H1 (cell line): ENCODE measurements around the gene DDX56. TPM values are rescaled to one million over a fixed set of nuclear protein-coding genes. Genes with fewer than 3 reads are reported as not detected.

Source experiments
- CTCF ChIA-PET: fragments of 300-600 bp; sonication (Branson Sonifier 250); formaldehyde crosslinking; loops from one replicate; lab custom pipeline; 2021; ENCODE audit not compliant: partially characterized antibody; lab: Charles Lee
- POLR2A ChIA-PET: fragments of 300-600 bp; sonication (Branson Sonifier 250); formaldehyde crosslinking; loops from one replicate; lab custom pipeline; 2021; ENCODE audit warnings: inconsistent platforms; ENCODE audit not compliant: partially characterized antibody; lab: Charles Lee
- DNase-seq, 2 experiments: peaks; one replicate each; pipeline versions ENCODE4 v3.0.0 to v3.0.0-alpha.2; 2010 to 2022; ENCODE audit warnings: low spot score in 2 of 2, low read depth in 1 of 2, mixed read lengths in 1 of 2
- FAIRE-seq: peaks from 2 replicates; lab custom pipeline; 2011; peaks lifted over from hg19 to GRCh38; lab: Jason Lieb, UNC
- H2AFZ ChIP-seq: 2 replicates; pipeline ENCODE4 v1.8.1; 2012; ENCODE audit warnings: low read length, inconsistent platforms
- H2AK5ac ChIP-seq: 2 replicates; pipeline ENCODE4 v1.6.1; 2013; ENCODE audit warnings: low read depth, low read length
- H2BK120ac ChIP-seq: replicated peaks from 2 replicates; pipeline ENCODE3; 2013; ENCODE audit warnings: low read depth, low read length, inconsistent platforms
- H2BK12ac ChIP-seq: 2 replicates; pipeline ENCODE4 v1.6.1; 2013; ENCODE audit warnings: low read depth, low read length
- H2BK15ac ChIP-seq: 2 replicates; pipeline ENCODE4 v1.6.1; 2013; ENCODE audit warnings: low read length
- H2BK20ac ChIP-seq: 2 replicates; pipeline ENCODE4 v1.6.1; 2013; ENCODE audit warnings: low read length
- H2BK5ac ChIP-seq: 2 replicates; pipeline ENCODE4 v1.6.1; 2013; ENCODE audit warnings: low read depth, low read length
- H3K14ac ChIP-seq: 2 replicates; pipeline ENCODE4 v1.6.1; 2013; ENCODE audit warnings: inconsistent platforms; ENCODE audit not compliant: insufficient read length
- H3K18ac ChIP-seq: 2 replicates; pipeline ENCODE4 v1.6.1; 2013; ENCODE audit warnings: low read length; ENCODE audit errors: extremely low read depth
- H3K23ac ChIP-seq: 2 replicates; pipeline ENCODE4 v1.6.1; 2013; ENCODE audit warnings: inconsistent platforms; ENCODE audit not compliant: insufficient read length
- H3K23me2 ChIP-seq: 2 replicates; pipeline ENCODE4 v1.6.1; 2013; ENCODE audit warnings: low read depth, low read length
- H3K27ac ChIP-seq: 2 replicates; pipeline ENCODE4 v1.6.1; 2011; ENCODE audit warnings: low read depth, low read length, inconsistent platforms
- H3K27me3 ChIP-seq, 4 experiments: replicated peaks in 1 of 4; 1 replicate in 1 of 4; 2 replicates in 3 of 4; pipeline versions ENCODE4 v1.6.1 to v1.8.1; 2011 to 2013; ENCODE audit warnings: low read length in 3 of 4, mild to moderate bottlenecking in 3 of 4, inconsistent platforms in 2 of 4, mixed read lengths in 2 of 4, moderate library complexity in 1 of 4; ENCODE audit not compliant: control insufficient read depth in 3 of 4, insufficient read depth in 3 of 4; ENCODE audit errors: extremely low read depth in 1 of 4
- H3K36me3 ChIP-seq, 4 experiments: 2 replicates each; pipeline versions ENCODE4 v1.6.1 to v1.8.1; 2011 to 2013; ENCODE audit warnings: mild to moderate bottlenecking in 4 of 4, low read length in 3 of 4, moderate library complexity in 2 of 4, control low read depth in 1 of 4, inconsistent platforms in 1 of 4; ENCODE audit not compliant: insufficient read depth in 4 of 4, control insufficient read depth in 2 of 4
- H3K4ac ChIP-seq: replicated peaks from 2 replicates; pipeline ENCODE3; 2013; ENCODE audit warnings: low read length, low read depth, mixed read lengths, inconsistent platforms; ENCODE audit not compliant: insufficient read length
- H3K4me1 ChIP-seq, 4 experiments: replicated peaks in 1 of 4; 1 replicate in 1 of 4; 2 replicates in 3 of 4; pipeline versions ENCODE4 v1.6.1 to v1.8.1; 2011 to 2013; ENCODE audit warnings: low read length in 3 of 4, inconsistent platforms in 2 of 4, mixed read lengths in 1 of 4; ENCODE audit not compliant: insufficient read depth in 4 of 4, control insufficient read depth in 3 of 4
- H3K4me2 ChIP-seq, 2 experiments: 2 replicates each; pipeline versions ENCODE4 v1.6.1 to v1.8.1; 2011 to 2013; ENCODE audit warnings: low read depth in 2 of 2, low read length in 2 of 2, control low read depth in 1 of 2, inconsistent platforms in 1 of 2, mild to moderate bottlenecking in 1 of 2; ENCODE audit not compliant: insufficient read depth in 1 of 2
- H3K4me3 ChIP-seq, 4 experiments: fragments of 200-600, 300-600 bp in 1 of 4; sonication (generic), shearing (Covaris generic), sonication (Bioruptor Twin) in 1 of 4; 2 replicates each; pipeline versions ENCODE4 v1.5.1 to v1.8.1; 2011 to 2016; ENCODE audit warnings: low read length in 4 of 4, low read depth in 3 of 4, control low read depth in 2 of 4, inconsistent platforms in 2 of 4, mild to moderate bottlenecking in 2 of 4, mixed read lengths in 1 of 4, moderate library complexity in 1 of 4; ENCODE audit not compliant: insufficient read depth in 2 of 4; ENCODE audit errors: extremely low read depth in 1 of 4
- H3K56ac ChIP-seq: replicated peaks from 2 replicates; pipeline ENCODE3; 2013; ENCODE audit warnings: low read depth, mild to moderate bottlenecking, mixed read lengths, low read length, inconsistent platforms; ENCODE audit not compliant: insufficient read length
- H3K79me1 ChIP-seq: 2 replicates; pipeline ENCODE4 v1.6.1; 2013; ENCODE audit warnings: low read depth, low read length, control low read depth
- H3K79me2 ChIP-seq, 2 experiments: 2 replicates each; pipeline versions ENCODE4 v1.6.1 to v1.8.1; 2012 to 2013; ENCODE audit warnings: low read length in 2 of 2, mild to moderate bottlenecking in 2 of 2, inconsistent platforms in 1 of 2; ENCODE audit not compliant: insufficient read depth in 2 of 2, control insufficient read depth in 1 of 2
- H3K9ac ChIP-seq, 4 experiments: replicated peaks in 1 of 4; 1 replicate in 1 of 4; 2 replicates in 3 of 4; pipeline versions ENCODE4 v1.6.1 to v1.8.1; 2011 to 2013; ENCODE audit warnings: low read depth in 3 of 4, low read length in 3 of 4, control low read depth in 2 of 4, mild to moderate bottlenecking in 2 of 4, moderate library complexity in 2 of 4, inconsistent platforms in 1 of 4; ENCODE audit errors: extremely low read depth in 1 of 4
- H3K9me3 ChIP-seq, 2 experiments: 2 replicates each; pipeline versions ENCODE4 v1.6.1 to v1.8.1; 2012 to 2013; ENCODE audit warnings: mild to moderate bottlenecking in 2 of 2, moderate library complexity in 2 of 2, control low read depth in 1 of 2, inconsistent platforms in 1 of 2, low read depth in 1 of 2, low read length in 1 of 2, mixed read lengths in 1 of 2; ENCODE audit not compliant: insufficient read depth in 2 of 2
- H4K20me1 ChIP-seq, 2 experiments: replicated peaks in 1 of 2; 2 replicates each; pipeline versions ENCODE3 to v1.8.1; 2011 to 2013; ENCODE audit warnings: inconsistent platforms in 2 of 2, low read length in 2 of 2, mild to moderate bottlenecking in 1 of 2; ENCODE audit not compliant: insufficient read depth in 2 of 2, control insufficient read depth in 1 of 2
- H4K5ac ChIP-seq: 2 replicates; pipeline ENCODE4 v1.6.1; 2013; ENCODE audit warnings: low read length, low read depth, mixed read lengths, inconsistent platforms; ENCODE audit not compliant: insufficient read length
- H4K8ac ChIP-seq: 2 replicates; pipeline ENCODE4 v1.8.0; 2013; ENCODE audit warnings: mild to moderate bottlenecking, moderate library complexity, low read length, inconsistent platforms; ENCODE audit not compliant: insufficient read depth; ENCODE audit errors: extremely low read depth
- H4K91ac ChIP-seq: replicated peaks from 2 replicates; pipeline ENCODE3; 2013; ENCODE audit warnings: low read length, mixed read lengths, inconsistent platforms; ENCODE audit not compliant: insufficient read length
- ASH2L ChIP-seq: fragments of 200-600, 300-600 bp; sonication (generic); IDR thresholded peaks from one replicate; pipeline ENCODE4 v1.7.1; 2017; ENCODE audit warnings: low read length
- WGBS, 2 experiments: shearing (Covaris generic) in 1 of 2; methylation state at CpG; one replicate each; pipeline versions ENCODE4 v1.1.6 to v1.1.7; 2013 to 2015; ENCODE audit warnings: low lambda C conversion rate in 2 of 2, mixed read lengths in 2 of 2, inconsistent platforms in 1 of 2, low coverage in 1 of 2, missing lambda C conversion rate in 1 of 2; ENCODE audit not compliant: insufficient replicate concordance in 2 of 2, insufficient coverage in 1 of 2, insufficient read length in 1 of 2; ENCODE audit errors: extremely low coverage in 1 of 2, missing lambda C conversion rate in 1 of 2; 5-methylcytosine and 5-hydroxymethylcytosine counted together
- polyA plus RNA-seq, 7 experiments: library from polyadenylated mRNA; depleted of rRNA in 3 of 7; stranded (reverse) in 5 of 7; unstranded in 2 of 7; fragments of >200 nt in 5 of 7; fragments of 200-250 nt in 2 of 7; gene quantifications; 1 replicate in 5 of 7; 2 replicates in 1 of 7; 4 replicates in 1 of 7; pipeline versions ENCODE4 v1.2.1 to v1.2.3, GENCODE V29; 2011 to 2013; ENCODE audit warnings: missing spikeins in 2 of 7, mixed read lengths in 2 of 7
- total RNA-seq: library from RNA; stranded (reverse); fragmentation: NEBNext Ultra II Directional; extraction: Animal tissue kit (Norgen Biotek cat#: 25700); gene quantifications from 2 replicates; pipeline ENCODE4 v1.2.1, GENCODE V29; 2021

DDX56 gene
- total and polyA plus RNA-seq, 2 of the 8 experiments (the other 6 are each of a cell fraction or from before 2014, with no cell fraction given) = 56.9 to 81.6 TPM

- ChIA-PET CTCF (interaction anchor here (1.2 to 10.0 kb wide), 3 partner anchors 13 to 192 kb away, joined by 3 to 98 read pairs (median 3); no protein-coding TSS in a partner anchor), POLR2A (interaction anchor here (0.8 kb wide), 1 partner anchor 24 kb away, joined by 3 read pairs; no protein-coding TSS in a partner anchor)
- Histone ChIP-seq H2BK12ac (no peak within 1 kb of the TSS; the same call in 1 of the 2 replicates), H3K14ac (no peak within 1 kb of the TSS), H4K5ac (no peak within 1 kb of the TSS), H2BK120ac (no peak within 1 kb of the TSS), H2BK5ac (no peak within 1 kb of the TSS), H3K23ac (no peak within 1 kb of the TSS), H3K79me1 (no peaks in the 10 kb centered on the region), H3K18ac (no peak within 1 kb of the TSS; the same call in 1 of the 2 replicates), H2AK5ac (no peak within 1 kb of the TSS), H3K9ac (no peak within 1 kb of the TSS), H4K8ac (peak within 1 kb of the TSS; percentile 76; the same call in 1 of the 2 replicates), H2BK20ac (no peak within 1 kb of the TSS), H4K20me1 (no peaks in the 10 kb centered on the region), H4K91ac (peak within 1 kb of the TSS; percentile 35), H3K79me2 (no peaks in the 10 kb centered on the region), H3K27me3 (no peaks in the 10 kb centered on the region), H3K23me2 (no peaks in the 10 kb centered on the region), H2AFZ (no peak within 1 kb of the TSS), H3K56ac (no peak within 1 kb of the TSS), H3K27ac (no peak within 1 kb of the TSS), H3K4me2 (no peak within 1 kb of the TSS), H3K4me1 (no peaks in the 10 kb centered on the region), H3K36me3 (no peaks in the 10 kb centered on the region), H3K9me3 (no peaks in the 10 kb centered on the region), H2BK15ac (no peak within 1 kb of the TSS), H3K4ac (no peak within 1 kb of the TSS), H3K4me3 (no peak within 1 kb of the TSS)
- FAIRE-seq (no peak), DNase-seq (peak in 1 of 2 experiments; percentile 42)
- 87% methylated on average over 18 of the region's 20 CpGs; no CpG with 5 or more reads in 1 of the 2 experiments for WGBS, 2 experiments
- no peak for TF ChIP-seq ASH2L
Measured at GRCh38 chr7:44541028-44541869, 32.5 kb downstream of the DDX56 start, which contains the start of gene NPC1L1. Gene NPC1L1 (minus strand): TSS chr7:44541330. CDS start chr7:44541259, 71 bp downstream.
